HS-5 (cell line): Measurements from ENCODE around the gene CMTM5.
"Not testable (repeated sequence)": the region's sequence is repeated elsewhere in the genome, so short reads cannot be mapped to it uniquely, and the experiment has no call there.

Source experiments
- DNase-seq: peaks from one replicate; pipeline ENCODE4 v3.0.0-alpha.2; 2012; ENCODE audit warnings: low read depth

CMTM5 gene

DNA sequence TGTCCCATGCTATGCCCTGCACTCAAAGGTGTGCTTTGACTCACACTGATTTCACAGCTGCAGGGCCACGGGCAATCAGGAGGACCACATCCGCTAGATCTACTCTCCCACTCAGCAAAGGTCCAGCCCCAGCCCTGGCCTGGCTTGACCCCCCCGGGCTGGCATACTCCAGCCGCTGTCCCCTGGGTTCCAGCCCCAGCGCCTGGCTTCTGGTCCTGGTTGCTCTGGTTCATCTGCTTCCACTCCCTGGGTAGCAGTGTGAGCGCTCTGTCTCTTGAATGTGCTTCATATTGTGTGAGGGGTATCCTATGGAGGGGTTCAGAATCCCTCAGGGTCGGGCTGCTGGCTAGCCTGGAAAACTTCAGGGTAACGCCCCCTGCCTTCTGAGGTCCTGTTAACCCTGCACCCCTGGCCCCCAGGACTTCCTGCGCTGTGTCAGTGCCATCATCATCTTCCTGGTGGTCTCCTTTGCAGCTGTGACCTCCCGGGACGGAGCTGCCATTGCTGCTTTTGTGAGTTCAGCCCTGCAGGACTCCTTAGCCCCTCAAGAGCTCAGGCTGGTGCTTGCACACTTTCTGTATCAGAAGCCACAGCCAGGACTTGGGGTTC is 1.9 kb downstream of the CMTM5 start:
- DNase-seq, result no peak

DNA sequence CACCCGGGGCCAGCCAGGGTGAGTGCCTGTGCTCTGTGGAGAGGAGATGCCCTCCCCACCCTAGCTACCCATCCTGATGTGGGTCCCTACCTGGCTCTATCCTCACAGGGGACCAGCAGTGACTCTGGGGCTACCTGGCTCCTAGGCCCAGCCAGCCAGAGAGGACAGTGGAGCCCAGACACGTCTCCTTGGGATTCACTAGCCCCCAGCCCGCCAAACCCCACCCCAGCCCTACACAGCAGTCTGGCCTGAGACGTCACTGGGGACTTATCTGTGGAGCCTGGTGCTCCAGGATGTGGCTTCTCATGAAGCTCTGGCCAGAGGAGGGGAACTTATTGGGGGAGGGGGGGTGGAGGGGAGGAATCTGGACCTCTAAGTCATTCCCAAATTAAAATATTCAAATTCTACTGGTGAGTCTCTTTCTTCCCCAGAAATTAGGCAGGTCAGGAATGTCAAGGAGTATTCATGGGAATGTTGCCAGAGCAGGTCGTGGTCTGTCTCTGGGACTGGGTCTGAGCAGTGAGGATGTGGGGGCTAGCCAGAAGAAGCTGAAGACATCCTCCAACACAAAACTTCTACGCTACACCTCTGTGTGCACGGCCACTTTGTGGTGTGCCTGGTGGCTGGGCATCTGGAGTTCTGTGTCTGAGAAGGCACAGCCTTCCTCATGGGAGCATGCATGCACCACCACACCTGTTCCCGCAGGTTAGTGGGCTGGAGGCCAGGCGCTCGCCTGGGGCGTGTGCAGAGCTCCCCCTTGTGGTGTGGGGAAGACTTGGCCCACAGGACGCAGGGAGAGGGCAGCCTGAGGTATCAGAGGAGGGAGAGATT is 2.7 kb downstream of the CMTM5 start:
- no peak for DNase-seq

DNA sequence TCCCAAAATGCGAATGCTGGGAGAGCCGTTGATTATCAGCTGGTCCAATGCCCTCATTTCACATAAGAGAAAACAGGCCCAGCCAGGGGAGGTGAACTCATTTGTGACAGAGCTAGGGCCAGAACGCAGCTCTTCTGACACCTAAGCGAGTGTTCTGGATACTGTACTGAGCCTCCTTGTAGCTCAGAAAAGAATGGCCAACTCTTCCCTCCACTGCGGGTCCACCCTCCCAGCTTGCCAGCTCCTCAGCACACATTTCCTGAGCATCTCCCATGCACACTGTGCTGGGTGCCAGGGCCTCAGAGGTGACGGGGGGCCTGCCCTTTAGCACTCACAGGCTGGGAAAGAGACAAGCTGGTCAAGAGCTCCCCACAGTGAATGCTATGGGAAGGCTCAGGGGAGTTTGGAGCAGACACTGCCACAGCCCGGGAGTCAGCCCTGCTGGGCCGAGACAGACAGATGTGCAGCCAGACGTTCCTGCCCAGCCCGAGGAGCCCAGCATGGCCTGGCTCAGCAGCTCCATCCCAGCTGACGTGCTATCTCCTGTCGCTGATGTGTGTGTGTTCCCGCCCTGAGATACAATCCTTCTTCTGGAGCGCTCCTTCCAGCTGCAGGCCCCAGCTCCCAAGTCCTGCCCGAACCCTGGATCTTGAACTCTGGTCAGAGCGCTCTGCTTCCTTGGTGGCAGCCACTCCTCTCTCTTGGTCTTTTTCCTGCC is 3.5 kb downstream of the CMTM5 start:
- no peak for DNase-seq

DNA sequence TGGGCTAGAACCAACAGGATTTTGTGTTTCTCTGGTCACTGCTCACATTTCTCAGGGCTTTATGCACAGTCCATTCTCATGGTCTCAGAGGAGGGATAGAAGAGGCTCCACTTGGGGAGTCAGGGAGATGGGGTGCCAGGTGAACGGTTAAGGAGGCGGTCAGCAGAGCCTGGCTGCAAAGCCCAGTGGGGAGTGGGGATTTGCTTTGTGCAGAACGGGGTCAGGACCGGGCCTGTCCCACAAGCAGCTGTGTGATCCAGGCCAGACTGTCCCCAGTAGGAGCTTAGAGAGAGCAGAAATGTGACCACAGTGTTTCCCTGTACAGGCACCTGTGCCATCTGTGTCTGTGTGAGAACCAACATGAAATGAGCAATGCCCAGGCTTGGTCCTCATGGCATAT is 4.1 kb downstream of the CMTM5 start:
- no peak for DNase-seq

DNA sequence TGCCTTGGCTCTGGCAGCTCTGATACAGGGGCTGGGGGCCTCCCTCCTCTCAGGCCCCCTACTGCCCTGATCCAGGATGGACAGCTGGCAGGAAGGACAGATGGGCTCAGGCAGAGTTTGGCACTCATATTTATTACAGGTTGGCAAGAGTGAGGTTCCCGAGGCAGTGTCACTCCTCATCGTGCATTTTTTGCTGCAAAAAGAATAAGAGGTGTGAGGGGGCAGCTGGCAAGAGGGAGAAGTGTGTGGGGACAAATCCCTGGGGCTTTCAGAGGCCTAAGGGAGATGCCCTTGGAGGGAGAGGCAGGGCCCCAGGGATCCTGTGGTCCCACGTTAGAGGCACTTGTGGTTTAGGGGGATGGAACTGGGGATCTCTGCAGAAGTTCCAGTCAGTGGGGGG is 5.0 kb downstream of the CMTM5 start:
- no peak for DNase-seq

DNA sequence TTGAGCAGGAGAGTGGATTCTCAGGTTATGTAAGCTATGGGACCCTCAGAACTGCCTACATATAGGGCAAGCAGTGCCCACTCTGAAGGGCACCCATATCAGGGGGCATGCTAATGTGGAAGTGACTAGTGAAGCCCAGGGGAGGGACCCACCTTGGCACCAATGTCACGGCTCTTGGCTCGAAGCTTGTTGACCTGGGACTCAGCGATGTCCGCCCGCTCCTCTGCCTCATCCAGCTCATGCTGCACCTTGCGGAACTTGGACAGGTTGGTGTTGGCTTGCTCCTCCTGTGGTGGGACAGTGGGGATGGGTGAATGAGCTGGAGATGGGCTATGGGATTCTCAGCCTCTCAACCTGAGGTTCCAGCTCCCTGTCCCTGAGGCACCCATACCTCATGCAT is 5.4 kb downstream of the CMTM5 start:
- no peak for DNase-seq

DNA sequence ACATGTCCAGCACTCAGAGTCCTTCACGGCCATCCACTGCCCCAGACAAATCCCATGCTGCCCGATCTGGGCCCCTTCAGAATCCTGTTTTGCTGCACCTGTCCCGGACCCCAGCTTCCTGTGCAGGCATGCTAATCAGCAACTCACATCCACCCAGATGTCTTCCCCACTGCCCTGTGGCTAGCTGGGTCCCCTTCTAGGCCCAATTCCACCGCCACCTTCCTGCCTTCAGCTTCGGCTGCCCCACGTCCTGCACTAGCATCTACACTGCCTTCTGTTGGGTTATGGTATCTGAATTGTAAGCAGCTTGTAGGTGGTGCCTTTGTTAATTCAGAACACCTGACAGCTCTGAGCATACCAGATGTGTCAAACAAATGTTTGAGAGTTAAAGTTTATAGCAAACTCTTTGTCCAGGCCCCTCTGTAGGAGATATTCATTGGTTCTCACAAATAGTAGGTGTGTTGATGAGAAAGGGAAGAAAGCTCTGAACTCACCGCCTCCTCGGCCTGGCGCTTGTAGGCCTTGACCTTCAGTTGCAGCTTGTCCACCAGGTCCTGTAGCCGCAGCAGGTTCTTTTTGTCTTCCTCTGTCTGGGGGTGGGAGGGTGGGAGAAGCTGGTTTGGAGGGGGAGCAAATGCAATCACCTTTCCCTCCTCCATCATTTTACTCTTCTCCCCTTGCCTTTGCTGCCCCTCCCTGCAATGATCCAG is 6.0 kb downstream of the CMTM5 start:
- DNase-seq, result no peak

DNA sequence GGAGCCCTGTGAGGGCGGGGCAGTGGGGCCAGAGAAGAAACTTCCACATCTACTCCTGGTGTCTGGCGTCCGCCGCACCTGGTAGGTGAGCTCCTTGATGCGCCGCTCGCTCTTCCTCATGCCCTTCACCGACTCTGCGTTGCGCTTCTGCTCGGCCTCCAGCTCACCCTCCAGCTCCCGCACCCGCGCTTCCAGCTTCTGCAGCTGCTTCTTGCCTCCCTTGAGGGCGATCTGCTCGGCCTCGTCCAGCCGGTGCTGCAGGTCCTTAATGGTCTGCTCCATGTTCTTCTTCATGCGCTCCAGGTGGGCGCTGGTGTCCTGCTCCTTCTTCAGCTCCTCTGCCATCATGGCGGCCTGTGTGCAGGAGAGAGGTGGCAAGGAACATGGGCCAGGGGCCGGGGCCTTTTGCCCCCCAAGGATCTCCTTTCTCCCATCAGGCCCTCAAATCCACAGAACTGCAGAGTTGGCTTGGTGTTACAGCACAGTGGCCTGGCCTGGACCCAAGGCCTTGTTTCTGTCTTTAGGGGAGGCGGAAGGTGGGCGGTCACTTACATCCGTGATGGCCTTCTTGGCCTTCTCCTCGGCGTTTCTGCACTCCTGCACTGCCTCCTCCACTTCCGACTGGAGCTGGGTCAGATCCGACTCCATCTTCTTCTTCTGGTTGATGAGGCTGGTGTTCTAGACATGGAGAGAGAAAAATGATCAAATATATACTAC is 7.7 kb downstream of the CMTM5 start:
- no peak for DNase-seq

DNA sequence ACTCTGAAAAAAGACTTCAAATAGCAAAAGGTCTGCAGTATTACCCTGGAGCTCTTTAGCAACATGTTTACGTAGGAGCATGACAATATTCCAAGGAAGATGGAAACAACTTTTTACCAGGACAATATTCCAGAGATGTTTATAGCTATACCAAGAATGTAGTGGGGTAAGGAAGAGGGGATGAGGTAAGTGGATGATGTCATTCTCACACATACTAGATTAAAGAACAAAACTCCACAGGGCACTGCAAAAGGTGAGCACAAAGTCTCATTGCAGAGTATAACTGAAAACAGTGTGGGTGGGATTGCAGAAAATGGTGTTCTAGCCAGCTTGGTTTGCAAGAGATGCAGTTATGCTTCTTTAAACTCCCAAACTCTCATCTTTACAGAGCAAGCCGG is 8.4 kb downstream of the CMTM5 start:
- DNase-seq, result no peak

DNA sequence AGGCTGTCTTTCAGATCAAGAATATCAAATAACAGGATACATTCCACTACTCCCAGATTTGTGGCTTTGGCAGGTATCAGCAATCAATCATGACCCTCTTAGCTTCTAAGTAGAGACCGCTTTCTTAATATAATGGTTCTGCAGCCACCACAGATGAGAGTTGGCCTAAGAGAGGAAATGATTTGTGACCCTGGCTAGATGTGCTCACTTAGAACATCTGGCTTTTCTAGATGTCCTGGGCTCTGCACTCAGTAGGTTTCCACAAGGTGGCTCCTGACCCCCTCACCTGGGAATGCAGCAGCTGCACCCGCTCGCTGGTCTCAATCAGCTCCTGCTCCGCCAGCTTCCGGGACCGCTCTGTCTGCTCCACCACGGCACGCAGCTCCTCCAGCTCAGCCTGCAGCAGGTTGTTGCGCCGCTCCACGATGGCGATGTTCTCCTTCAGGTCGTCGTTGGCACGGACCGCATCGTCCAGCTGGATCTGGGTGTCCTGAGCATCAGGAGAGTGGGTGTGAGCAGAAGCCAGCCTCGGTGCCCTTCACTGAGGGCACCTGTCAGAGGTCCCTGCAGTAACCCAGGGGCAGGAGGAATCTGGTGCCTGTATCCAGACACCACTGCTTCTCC is 8.9 kb downstream of the CMTM5 start:
- no peak for DNase-seq

DNA sequence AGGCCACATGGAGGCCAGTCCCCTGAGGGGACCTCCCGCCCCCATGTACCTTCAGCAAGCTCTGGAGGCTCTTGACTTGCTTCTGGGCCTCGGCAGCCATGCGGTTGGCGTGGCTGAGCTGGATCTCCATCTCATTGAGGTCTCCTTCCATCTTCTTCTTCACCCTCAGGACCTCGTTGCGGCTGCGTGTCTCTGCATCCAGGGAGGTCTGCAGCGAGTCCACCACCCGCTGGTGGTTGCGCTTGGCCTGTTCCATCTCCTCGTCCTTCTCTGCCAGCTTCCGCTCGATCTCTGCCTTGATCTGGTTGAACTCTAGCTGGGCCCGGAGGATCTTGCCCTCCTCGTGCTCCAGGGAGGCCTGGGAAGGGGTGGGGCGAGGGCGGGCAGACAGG is 9.4 kb downstream of the CMTM5 start:
- not testable (repeated sequence) for DNase-seq

DNA sequence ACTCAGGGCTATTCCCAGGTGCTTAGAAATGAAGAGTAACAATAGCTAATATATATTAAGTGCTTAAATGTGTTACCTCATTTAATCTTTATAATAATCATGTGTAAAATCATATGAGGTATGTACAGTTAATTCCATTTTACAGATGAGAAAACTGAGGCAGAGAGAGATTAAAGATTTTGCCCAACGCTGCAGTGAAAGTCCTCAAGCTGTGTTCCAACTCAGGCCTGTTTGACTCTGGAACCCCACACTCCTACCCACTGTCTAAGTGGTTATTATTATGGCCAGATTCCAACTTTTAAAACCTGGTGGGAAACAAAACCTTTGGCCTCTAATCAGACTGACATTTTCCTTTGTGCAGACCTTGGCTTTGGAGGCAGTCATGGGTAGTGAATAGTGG is 10.2 kb downstream of the CMTM5 start:
- DNase-seq, result no peak

DNA sequence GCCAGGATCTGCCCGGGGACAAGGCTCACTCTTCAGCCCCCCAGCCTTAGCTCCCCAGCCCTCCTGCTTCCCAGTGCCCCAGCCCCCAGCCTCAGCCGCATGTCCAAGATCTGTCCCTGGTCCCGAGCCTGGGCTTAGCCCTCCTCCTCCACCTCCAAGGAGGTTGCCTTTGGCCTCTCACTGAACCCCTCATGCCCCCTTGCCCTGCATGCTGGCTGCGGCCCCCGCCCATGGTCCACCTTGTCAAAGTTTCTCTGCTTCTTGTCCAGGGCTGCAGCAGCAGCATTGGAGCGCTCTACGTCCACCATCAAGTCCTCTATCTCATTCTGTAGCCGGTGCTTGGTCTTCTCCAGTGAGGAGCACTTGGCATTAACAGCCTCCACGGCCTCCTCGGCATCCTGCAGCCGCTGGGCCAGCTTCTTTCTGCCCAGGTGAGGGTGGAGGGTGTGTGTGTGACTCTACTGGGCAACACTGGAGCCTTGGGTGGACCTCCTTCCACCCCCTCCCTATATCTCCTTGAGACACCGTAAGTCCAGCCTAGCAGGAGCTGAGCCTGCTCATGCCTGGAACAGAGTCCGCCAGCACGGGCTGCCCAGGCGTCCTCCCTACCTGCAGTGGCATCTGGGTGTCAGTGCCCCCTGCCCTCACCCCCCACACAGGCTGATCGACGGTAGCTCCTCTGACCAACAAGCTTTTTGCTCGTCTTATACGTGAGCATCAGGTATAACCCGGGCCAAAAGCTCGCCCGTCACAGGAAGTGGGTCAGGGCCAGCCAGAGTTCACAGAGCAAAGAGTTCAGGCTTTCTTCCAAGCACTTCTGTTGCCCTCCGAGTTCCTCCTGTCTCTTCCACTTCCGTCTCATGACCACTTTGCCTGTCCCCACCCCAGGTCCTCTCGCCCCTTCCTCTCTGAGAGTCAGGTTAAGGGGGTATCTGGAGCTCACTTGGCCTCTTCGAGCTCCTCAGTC is 11.4 kb downstream of the CMTM5 start:
- DNase-seq, result no peak

DNA sequence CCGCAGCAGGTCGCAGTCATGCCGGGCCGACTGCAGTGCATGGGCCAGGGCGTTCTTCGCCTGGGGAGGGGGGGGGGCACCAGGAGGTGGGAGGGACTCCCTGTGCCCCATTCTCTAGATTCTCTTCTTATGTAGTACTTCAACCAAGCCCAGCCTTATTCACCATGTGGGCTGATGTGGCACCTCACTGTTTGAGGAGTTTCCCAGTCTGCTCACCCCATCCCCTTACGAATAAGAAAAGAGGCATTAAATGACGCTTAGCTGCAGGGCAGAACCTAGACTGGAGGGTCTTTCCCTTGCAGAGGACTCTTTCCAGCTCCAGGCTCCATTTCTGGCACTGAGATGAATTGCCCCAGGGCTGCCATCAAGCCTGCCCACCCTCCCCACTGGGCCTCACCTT is 12.2 kb downstream of the CMTM5 start:
- DNase-seq, result no peak

DNA sequence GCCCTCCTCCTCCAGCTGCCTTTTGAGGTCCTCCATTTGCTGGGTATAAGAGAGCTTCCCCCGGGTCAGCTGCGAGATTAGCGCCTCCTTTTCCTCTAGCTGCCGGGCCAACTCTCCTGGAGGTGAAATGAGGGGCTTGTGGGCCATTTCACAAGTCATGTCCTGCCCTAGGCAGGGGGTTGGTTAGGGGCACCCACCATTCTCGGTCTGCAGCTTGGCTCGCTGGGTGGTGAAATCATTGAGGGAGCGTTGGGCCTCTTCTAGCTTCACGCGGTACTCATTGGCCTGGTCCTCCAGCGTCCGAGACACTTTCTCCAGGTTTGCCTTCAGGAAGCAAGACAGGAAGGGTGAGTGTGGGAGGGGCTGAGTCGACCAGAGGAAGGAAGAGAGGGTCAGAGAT is 12.6 kb downstream of the CMTM5 start:
- DNase-seq, result no peak

DNA sequence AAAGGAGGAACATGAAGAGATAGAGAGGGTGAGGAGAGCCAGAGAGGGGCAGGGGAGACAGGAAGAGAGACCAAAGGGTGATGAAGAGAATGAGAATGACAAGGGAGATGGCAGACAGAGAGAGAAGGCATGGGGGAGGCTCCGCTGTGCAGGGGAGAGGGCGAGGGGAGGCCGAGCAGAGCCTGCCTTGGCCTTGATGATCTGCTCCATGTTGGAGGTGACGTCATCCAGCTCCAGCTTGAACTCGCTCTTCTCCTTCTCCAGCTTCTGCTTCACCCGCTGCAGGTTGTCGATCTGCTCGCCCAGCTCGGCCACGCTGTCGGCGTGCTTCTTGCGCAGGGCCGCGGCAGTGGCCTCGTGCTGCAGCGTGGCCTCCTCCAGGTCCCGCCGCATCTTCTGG is 13.0 kb downstream of the CMTM5 start:
- DNase-seq, result not testable (repeated sequence)

DNA sequence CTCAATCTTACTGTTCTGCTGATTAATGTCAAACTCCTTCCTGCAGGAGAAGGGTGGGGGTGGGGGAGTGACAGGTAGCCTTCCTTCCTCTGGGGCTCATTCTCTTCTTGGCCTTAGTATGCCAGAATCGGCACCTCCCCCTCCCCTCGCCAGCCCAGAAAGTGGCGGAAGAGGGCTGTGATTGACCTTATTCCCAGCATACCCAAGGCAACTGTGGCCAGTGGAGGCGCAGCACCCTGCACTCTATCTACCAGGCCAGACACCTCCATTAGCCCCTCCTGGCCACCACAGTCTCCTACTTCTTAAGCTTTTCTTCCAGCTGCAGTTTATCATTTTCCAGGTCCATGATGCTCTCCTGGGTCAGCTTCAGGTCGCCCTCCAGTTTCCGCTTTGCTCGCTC is 15.8 kb downstream of the CMTM5 start:
- no peak for DNase-seq

DNA sequence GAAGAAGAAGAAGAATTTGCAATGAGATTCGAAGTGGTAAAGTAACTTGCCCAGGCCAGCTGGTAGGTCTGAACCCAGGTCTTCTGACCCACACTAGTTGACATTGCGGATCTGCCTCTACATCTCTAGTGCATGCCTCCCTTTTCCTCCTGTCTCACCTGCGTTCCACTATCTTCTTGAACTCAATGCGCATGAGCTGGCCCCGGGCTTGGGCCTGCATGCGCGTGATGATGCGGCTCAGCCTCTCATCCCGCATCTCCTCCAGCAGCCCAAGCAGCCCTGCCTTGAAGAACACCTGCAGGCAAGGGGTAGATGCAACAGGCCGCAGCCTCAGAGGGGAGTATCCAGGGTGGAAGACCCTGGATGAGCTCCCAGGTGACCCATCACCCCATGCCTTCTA is 19.3 kb downstream of the CMTM5 start:
- DNase-seq, result no peak

DNA sequence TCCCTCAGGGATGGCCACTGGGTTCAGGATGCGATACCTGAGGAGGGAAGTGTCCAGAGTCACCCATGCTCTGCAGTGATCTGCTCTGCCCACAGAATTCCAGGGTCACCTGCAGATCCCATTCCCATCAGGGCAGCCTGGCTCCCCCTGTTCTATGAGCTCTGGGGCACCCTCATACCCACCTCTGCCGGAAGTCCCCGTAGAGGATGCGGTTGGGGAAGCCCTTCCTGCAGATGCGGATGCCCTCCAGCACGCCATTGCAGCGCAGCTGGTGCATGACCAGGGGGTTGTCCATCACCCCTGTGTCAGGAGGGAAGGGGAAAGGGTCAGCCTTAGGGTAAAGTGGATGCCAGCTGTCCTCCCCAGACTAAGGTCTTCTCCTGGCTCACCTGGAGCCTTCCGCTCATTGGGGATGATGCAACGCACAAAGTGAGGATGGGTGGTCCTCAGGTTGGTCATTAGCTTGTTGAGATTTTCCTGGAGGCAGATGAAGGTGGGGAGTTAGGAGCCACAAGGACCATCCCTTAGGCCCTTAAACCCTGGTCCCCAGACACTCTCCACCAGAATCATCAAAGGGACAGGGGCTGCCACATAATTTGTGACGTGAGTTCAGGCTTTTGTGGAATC is 20.0 kb downstream of the CMTM5 start:
- no peak for DNase-seq

DNA sequence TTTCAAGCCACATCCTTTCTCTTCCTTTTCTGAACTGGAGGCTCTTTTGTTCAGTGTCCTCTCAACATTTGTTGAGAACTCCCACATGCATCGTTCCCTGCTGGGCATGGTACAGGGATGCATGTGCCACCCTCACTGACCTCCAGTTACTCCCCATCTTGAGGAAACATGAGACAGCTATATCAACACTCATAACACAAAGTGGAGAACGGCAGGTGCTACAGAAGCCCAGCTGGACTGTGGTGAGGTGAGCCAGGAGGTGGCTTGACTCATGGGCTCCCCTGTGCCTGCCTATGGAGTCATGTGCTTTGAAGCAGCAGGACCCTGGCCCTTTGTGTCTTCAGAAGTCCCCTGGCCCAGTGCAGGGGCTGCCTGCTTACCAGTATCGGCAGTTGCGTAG is 21.5 kb downstream of the CMTM5 start:
- DNase-seq, result no peak
